ENCODE data around the gene DPAGT1.

DNA sequence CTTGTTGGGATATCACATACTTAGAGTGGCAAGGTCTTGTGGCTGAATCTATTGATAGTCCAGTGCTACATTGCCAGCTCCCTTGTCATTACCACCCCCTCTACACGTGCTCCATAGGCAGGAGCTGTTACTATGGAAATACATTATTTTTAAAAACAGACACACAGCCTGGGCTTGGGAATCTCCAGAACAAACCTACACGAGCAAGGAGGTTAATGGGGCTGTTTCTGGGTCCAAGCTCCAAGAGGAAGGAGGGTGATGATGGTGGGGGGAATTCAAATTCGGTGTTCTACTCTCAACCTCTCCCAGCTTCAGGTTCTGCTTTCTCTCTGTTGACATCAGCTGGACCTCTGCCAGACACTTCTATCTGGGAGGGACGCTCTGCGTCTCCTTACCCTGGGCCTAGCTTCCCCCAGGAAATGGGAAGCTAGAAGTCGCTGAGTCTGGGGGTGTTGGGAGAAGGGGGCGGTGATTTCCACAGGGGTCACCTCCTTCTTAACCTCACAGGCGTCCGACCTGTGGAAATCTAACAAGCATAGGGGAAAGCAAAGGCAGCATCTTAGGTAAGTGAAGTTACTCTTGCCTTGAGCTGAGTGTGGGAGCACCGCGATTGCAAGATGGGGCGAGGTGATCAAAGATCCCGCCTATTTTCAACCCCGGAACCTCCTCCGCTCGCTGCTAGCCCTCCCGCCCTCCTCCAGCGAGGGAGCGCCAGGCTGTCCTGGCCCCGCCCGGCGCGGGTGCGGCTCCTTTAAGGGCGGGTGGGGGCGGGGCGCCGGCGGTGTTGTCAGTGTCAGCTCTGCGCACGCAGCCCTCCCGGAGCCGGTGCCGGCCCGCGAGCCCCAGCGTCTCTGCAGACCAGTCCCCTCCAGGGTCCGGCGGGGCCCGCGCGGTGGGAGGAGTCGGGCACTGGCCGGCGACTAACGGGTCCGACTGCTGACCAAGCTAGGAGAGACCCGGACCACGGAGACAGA, 5.2 kb upstream of the DPAGT1 start, which contains the start of gene C2CD2L:
- no peak for TF ChIP-seq POLR2A (IDR thresholded peaks at IDR 0.05)
- TF ChIP-seq, protein P1, sequence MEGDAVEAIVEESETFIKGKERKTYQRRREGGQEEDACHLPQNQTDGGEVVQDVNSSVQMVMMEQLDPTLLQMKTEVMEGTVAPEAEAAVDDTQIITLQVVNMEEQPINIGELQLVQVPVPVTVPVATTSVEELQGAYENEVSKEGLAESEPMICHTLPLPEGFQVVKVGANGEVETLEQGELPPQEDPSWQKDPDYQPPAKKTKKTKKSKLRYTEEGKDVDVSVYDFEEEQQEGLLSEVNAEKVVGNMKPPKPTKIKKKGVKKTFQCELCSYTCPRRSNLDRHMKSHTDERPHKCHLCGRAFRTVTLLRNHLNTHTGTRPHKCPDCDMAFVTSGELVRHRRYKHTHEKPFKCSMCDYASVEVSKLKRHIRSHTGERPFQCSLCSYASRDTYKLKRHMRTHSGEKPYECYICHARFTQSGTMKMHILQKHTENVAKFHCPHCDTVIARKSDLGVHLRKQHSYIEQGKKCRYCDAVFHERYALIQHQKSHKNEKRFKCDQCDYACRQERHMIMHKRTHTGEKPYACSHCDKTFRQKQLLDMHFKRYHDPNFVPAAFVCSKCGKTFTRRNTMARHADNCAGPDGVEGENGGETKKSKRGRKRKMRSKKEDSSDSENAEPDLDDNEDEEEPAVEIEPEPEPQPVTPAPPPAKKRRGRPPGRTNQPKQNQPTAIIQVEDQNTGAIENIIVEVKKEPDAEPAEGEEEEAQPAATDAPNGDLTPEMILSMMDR (IDR thresholded peaks at IDR 0.05), result no peak
